D721Med (cell line): ENCODE results near the gene ERG28.

Source experiments
- DNase-seq: peaks from one replicate; pipeline ENCODE4 v3.0.0; 2011; ENCODE audit warnings: low spot score; ENCODE audit not compliant: insufficient read length
- FAIRE-seq: peaks from 2 replicates; lab custom pipeline; 2011; peaks lifted over from hg19 to GRCh38; lab: Jason Lieb, UNC
- CTCF ChIP-seq: IDR thresholded peaks from 2 replicates; pipeline ENCODE4 v1.5.1; 2012; ENCODE audit warnings: mild to moderate bottlenecking, control low read depth; ENCODE audit not compliant: insufficient read depth; ENCODE audit errors: missing control alignments

The ERG28 gene

GRCh38 chr14:75658957-75659356 is 1.7 kb downstream of the ERG28 start:
- DNase-seq (no peak), FAIRE-seq (no peak)
- no peak for TF ChIP-seq CTCF

- DNase-seq, result no peak
- FAIRE-seq, result no peak
- no peak for TF ChIP-seq CTCF
Measured at GRCh38 chr14:75657331-75657730, 3.3 kb downstream of the ERG28 start.

- TF ChIP-seq CTCF, result no peak
- no peak for FAIRE-seq
- no peak for DNase-seq
Measured at GRCh38 chr14:75655235-75655634, 5.4 kb downstream of the ERG28 start.

- TF ChIP-seq CTCF, result peak; percentile 91
- peak; percentile 56 for FAIRE-seq
- DNase-seq, result peak; percentile 68
Measured at GRCh38 chr14:75654127-75654732, 6.4 kb downstream of the ERG28 start.

GRCh38 chr14:75653563-75653962 is 7.1 kb downstream of the ERG28 start:
- DNase-seq, result no peak
- TF ChIP-seq CTCF, result no peak
- FAIRE-seq, result no peak

- FAIRE-seq (no peak), DNase-seq (no peak)
- no peak for TF ChIP-seq CTCF
Measured at GRCh38 chr14:75650253-75651058, 10.2 kb downstream of the ERG28 start.

GRCh38 chr14:75649773-75650172 is 10.9 kb downstream of the ERG28 start:
- TF ChIP-seq CTCF, result no peak
- no peak for FAIRE-seq

More at GRCh38 chr14:75649773-75650172, 10.9 kb downstream of the ERG28 start:
- no peak for DNase-seq
